Mesenchymal stem cell (in vitro differentiated cells and primary cell): ENCODE data around the gene CEBPE.

Source experiments
- DNase-seq: peaks from one replicate; pipeline ENCODE4 v3.0.0-alpha.2; 2013
- H2AFZ ChIP-seq: one replicate; pipeline ENCODE4 v1.6.1; 2013; ENCODE audit warnings: low read depth, mild to moderate bottlenecking, control low read depth, inconsistent platforms, low read length, moderate library complexity
- H2AK5ac ChIP-seq: 2 replicates; pipeline ENCODE4 v1.6.1; 2013; ENCODE audit warnings: low read length, moderate library complexity, mild to moderate bottlenecking, inconsistent platforms; ENCODE audit not compliant: severe bottlenecking
- H2BK120ac ChIP-seq: one replicate; pipeline ENCODE4 v1.6.1; 2013; ENCODE audit warnings: low read depth, mild to moderate bottlenecking, inconsistent platforms, low read length, moderate library complexity
- H2BK12ac ChIP-seq, 2 experiments: one replicate each; pipeline ENCODE4 v1.6.1; 2013; ENCODE audit warnings: inconsistent platforms in 2 of 2, low read length in 2 of 2, mild to moderate bottlenecking in 2 of 2, moderate library complexity in 2 of 2, control low read depth in 1 of 2
- H2BK15ac ChIP-seq: one replicate; pipeline ENCODE4 v1.6.1; 2013; ENCODE audit warnings: mild to moderate bottlenecking, low read depth, inconsistent platforms; ENCODE audit not compliant: poor library complexity, severe bottlenecking
- H2BK5ac ChIP-seq: 2 replicates; pipeline ENCODE4 v1.6.1; 2013; ENCODE audit warnings: low read depth, mild to moderate bottlenecking, low read length, control low read depth, inconsistent platforms; ENCODE audit not compliant: poor library complexity, severe bottlenecking
- H3K14ac ChIP-seq, 2 experiments: one replicate each; pipeline ENCODE4 v1.6.1; 2013; ENCODE audit warnings: inconsistent platforms in 2 of 2, low read length in 2 of 2, control low read depth in 1 of 2, mild to moderate bottlenecking in 1 of 2, moderate library complexity in 1 of 2
- H3K18ac ChIP-seq, 2 experiments: one replicate each; pipeline ENCODE4 v1.6.1; 2013; ENCODE audit warnings: inconsistent platforms in 2 of 2, low read length in 2 of 2, control low read depth in 1 of 2, low read depth in 1 of 2, mild to moderate bottlenecking in 1 of 2
- H3K23ac ChIP-seq, 2 experiments: one replicate each; pipeline ENCODE4 v1.6.1; 2013; ENCODE audit warnings: inconsistent platforms in 2 of 2, low read length in 2 of 2, mild to moderate bottlenecking in 2 of 2, moderate library complexity in 2 of 2, control low read depth in 1 of 2
- H3K27ac ChIP-seq: 2 replicates; pipeline ENCODE4 v1.5.1; 2013; ENCODE audit warnings: mild to moderate bottlenecking, moderate library complexity, low read length, control low read depth, inconsistent platforms; ENCODE audit not compliant: poor library complexity, severe bottlenecking
- H3K27me3 ChIP-seq, 2 experiments: 2 replicates each; pipeline versions ENCODE4 v1.6.1 to v1.7.0; 2013; ENCODE audit warnings: low read length in 2 of 2, mild to moderate bottlenecking in 2 of 2, moderate library complexity in 2 of 2, control low read depth in 1 of 2, inconsistent platforms in 1 of 2; ENCODE audit not compliant: control insufficient read depth in 1 of 2, insufficient read depth in 1 of 2
- H3K36me3 ChIP-seq, 2 experiments: 2 replicates each; pipeline versions ENCODE4 v1.6.1 to v1.7.0; 2013; ENCODE audit warnings: low read length in 2 of 2, control low read depth in 1 of 2, inconsistent platforms in 1 of 2, low read depth in 1 of 2, mild to moderate bottlenecking in 1 of 2; ENCODE audit not compliant: insufficient read depth in 2 of 2, control insufficient read depth in 1 of 2
- H3K4ac ChIP-seq, 2 experiments: one replicate each; pipeline ENCODE4 v1.6.1; 2013; ENCODE audit warnings: inconsistent platforms in 2 of 2, low read length in 2 of 2, mild to moderate bottlenecking in 2 of 2, moderate library complexity in 2 of 2, control low read depth in 1 of 2, low read depth in 1 of 2
- H3K4me1 ChIP-seq: 2 replicates; pipeline ENCODE4 v1.6.1; 2013; ENCODE audit warnings: low read depth, low read length, control low read depth; ENCODE audit not compliant: control insufficient read depth, insufficient read depth
- H3K4me2 ChIP-seq: 2 replicates; pipeline ENCODE4 v1.6.1; 2013; ENCODE audit warnings: low read length, mild to moderate bottlenecking, inconsistent platforms; ENCODE audit not compliant: poor library complexity, severe bottlenecking
- H3K4me3 ChIP-seq, 2 experiments: 2 replicates each; pipeline versions ENCODE4 v1.5.1 to v1.7.0; 2013; ENCODE audit warnings: low read length in 2 of 2, mild to moderate bottlenecking in 2 of 2, control low read depth in 1 of 2, low read depth in 1 of 2; ENCODE audit not compliant: insufficient read depth in 1 of 2
- H3K79me1 ChIP-seq: replicated peaks from 2 replicates; pipeline ENCODE4 v1.6.1; 2013; ENCODE audit warnings: mild to moderate bottlenecking, control low read depth, low read length, inconsistent platforms; ENCODE audit not compliant: poor library complexity, severe bottlenecking
- H3K9ac ChIP-seq: 2 replicates; pipeline ENCODE4 v1.7.0; 2013; ENCODE audit warnings: mild to moderate bottlenecking, low read length, moderate library complexity
- H3K9me3 ChIP-seq: 2 replicates; pipeline ENCODE4 v1.7.0; 2013; ENCODE audit warnings: mild to moderate bottlenecking, low read length; ENCODE audit not compliant: control insufficient read depth
- H4K8ac ChIP-seq: one replicate; pipeline ENCODE4 v1.6.1; 2013; ENCODE audit warnings: inconsistent platforms, mild to moderate bottlenecking, low read length, moderate library complexity
- H4K91ac ChIP-seq: one replicate; pipeline ENCODE4 v1.6.1; 2013; ENCODE audit warnings: mild to moderate bottlenecking, low read length, inconsistent platforms
- WGBS: methylation state at CpG from one replicate; pipeline ENCODE4 v1.1.7; 2013; ENCODE audit warnings: mixed read lengths; 5-methylcytosine and 5-hydroxymethylcytosine counted together

Gene CEBPE

DNA sequence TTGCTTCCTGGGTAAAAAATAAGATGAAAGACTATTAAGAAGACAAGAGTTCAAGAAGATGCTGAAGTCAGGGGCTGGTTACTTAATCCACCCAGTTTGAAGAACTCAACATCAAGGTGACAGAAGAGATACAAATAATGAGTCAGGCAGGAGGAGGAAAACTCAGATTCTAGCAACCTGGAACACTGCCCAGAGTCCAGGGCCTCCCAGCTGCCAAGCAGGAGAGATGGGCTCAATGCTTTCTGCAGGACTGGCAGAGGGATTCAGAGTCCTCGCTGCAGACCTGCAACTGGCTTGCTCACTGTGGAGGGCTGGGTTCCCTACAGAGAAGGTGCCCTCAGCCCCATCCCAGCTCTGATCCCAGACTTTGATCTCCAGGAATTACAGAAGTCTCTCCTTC lies 28.6 kb upstream of the CEBPE start:
- no peaks in the 10 kb centered on the region for H3K9me3 ChIP-seq
- no peak overlapping the region for H4K91ac ChIP-seq
- 100% methylated on average over 1 of the region's 1 CpG for WGBS
- peak overlapping the region in 1 of 2 experiments; percentile 43 for H3K4ac ChIP-seq
- peaks cover 0 to 26% of the 10 kb centered on the region in 2 experiments for H3K36me3 ChIP-seq
- H2BK12ac ChIP-seq: no peak overlapping the region
- no peak overlapping the region for H2BK5ac ChIP-seq
- no peaks in the 10 kb centered on the region for H3K4me1 ChIP-seq
- H3K79me1 ChIP-seq: no peaks in the 10 kb centered on the region
- H4K8ac ChIP-seq: no peak overlapping the region
- no peak overlapping the region for H3K4me3 ChIP-seq
- H3K14ac ChIP-seq: no peak overlapping the region
- H3K4me2 ChIP-seq: no peak overlapping the region
- no peak overlapping the region for H2AK5ac ChIP-seq
- H2BK120ac ChIP-seq: no peak overlapping the region
- peak overlapping the region in 1 of 2 experiments; percentile 3 for H3K18ac ChIP-seq
- no peak overlapping the region for H2AFZ ChIP-seq
- H3K9ac ChIP-seq: no peak overlapping the region
- no peak overlapping the region for H3K27ac ChIP-seq
- H3K23ac ChIP-seq: no peak overlapping the region
- DNase-seq: peak; percentile 58
- no peak overlapping the region for H2BK15ac ChIP-seq
- peaks cover 0 to 8% of the 10 kb centered on the region in 2 experiments for H3K27me3 ChIP-seq

DNA sequence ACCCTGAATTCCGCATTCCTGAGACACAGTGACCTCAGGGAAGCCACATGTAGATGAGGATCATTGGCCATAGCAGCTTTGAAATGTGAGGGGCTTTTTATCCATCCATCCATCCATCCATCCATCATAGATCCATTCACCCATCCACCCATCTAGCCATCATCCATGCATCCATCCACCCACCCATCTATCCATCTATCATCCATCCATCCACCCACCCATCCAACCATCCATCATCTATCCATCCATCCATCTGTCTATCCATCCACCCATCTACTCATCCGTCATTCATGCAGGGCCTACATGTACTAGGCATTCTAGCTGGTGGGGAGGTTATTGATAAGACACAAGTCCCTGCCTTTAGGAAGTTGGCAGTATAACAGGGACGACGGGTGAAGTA lies 27.9 kb upstream of the CEBPE start:
- no peak for DNase-seq
- no peak overlapping the region for H3K14ac ChIP-seq
- no peak overlapping the region for H4K8ac ChIP-seq
- no peaks in the 10 kb centered on the region for H3K79me1 ChIP-seq
- H3K4me2 ChIP-seq: no peak overlapping the region
- no peak overlapping the region for H3K4ac ChIP-seq
- no peak overlapping the region for H2BK15ac ChIP-seq
- H3K27me3 ChIP-seq: peaks cover 0 to 9% of the 10 kb centered on the region in 2 experiments
- peaks cover 0 to 29% of the 10 kb centered on the region in 2 experiments for H3K36me3 ChIP-seq
- H2BK5ac ChIP-seq: no peak overlapping the region
- WGBS: 87% methylated on average over 4 of the region's 4 CpGs
- H3K18ac ChIP-seq: no peak overlapping the region
- H3K9ac ChIP-seq: no peak overlapping the region
- no peak overlapping the region for H3K23ac ChIP-seq
- no peak overlapping the region for H2BK120ac ChIP-seq
- no peak overlapping the region for H3K4me3 ChIP-seq
- H3K27ac ChIP-seq: no peak overlapping the region
- H2BK12ac ChIP-seq: no peak overlapping the region
- no peak overlapping the region for H4K91ac ChIP-seq
- H3K9me3 ChIP-seq: no peaks in the 10 kb centered on the region
- H2AFZ ChIP-seq: no peak overlapping the region
- no peaks in the 10 kb centered on the region for H3K4me1 ChIP-seq
- no peak overlapping the region for H2AK5ac ChIP-seq

- Histone ChIP-seq H3K4me1 (no peaks in the 10 kb centered on the region), H2AK5ac (no peak overlapping the region), H2BK12ac (no peak overlapping the region), H2BK15ac (no peak overlapping the region), H3K14ac (no peak overlapping the region), H4K8ac (no peak overlapping the region), H3K9me3 (no peaks in the 10 kb centered on the region), H3K79me1 (no peaks in the 10 kb centered on the region), H4K91ac (no peak overlapping the region), H3K9ac (peak overlapping the region; percentile 46), H2BK120ac (no peak overlapping the region), H3K18ac (no peak overlapping the region), H3K4me2 (no peak overlapping the region), H3K4me3 (no peak overlapping the region), H3K27me3 (peaks cover 0 to 9% of the 10 kb centered on the region in 2 experiments), H2AFZ (no peak overlapping the region), H3K27ac (no peak overlapping the region), H3K36me3 (peaks cover 0 to 32% of the 10 kb centered on the region in 2 experiments), H3K4ac (no peak overlapping the region), H2BK5ac (no peak overlapping the region), H3K23ac (no peak overlapping the region)
- 90% methylated on average over 2 of the region's 2 CpGs for WGBS
- no peak for DNase-seq
Measured at GRCh38 chr14:23146351-23146910, 27.4 kb upstream of the CEBPE start.

GRCh38 chr14:23145794-23146350 lies 26.8 kb upstream of the CEBPE start:
- Histone ChIP-seq H3K27ac (no peak overlapping the region), H3K79me1 (no peaks in the 10 kb centered on the region), H3K18ac (no peak overlapping the region), H2BK120ac (no peak overlapping the region), H3K4me3 (no peak overlapping the region), H3K9me3 (no peaks in the 10 kb centered on the region), H3K9ac (peak overlapping the region; percentile 46), H2AFZ (no peak overlapping the region), H4K8ac (no peak overlapping the region), H3K4me1 (no peaks in the 10 kb centered on the region), H3K36me3 (peaks cover 0 to 26% of the 10 kb centered on the region in 2 experiments), H3K4me2 (no peak overlapping the region), H2BK15ac (no peak overlapping the region), H2BK12ac (no peak overlapping the region), H2AK5ac (no peak overlapping the region), H3K4ac (no peak overlapping the region), H3K27me3 (peaks cover 0 to 9% of the 10 kb centered on the region in 2 experiments), H2BK5ac (no peak overlapping the region), H3K23ac (no peak overlapping the region), H4K91ac (no peak overlapping the region), H3K14ac (no peak overlapping the region)
- DNase-seq: peak; percentile 82
- 36% methylated on average over 3 of the region's 4 CpGs for WGBS
